Epithelial cell of esophagus (primary cell): ENCODE data around the gene IVD.

Source experiments
- DNase-seq: peaks from one replicate; pipeline ENCODE4 v3.0.0; 2010; ENCODE audit warnings: low read depth
- H3K4me3 ChIP-seq: 2 replicates; pipeline ENCODE4 v1.5.1; 2011; ENCODE audit warnings: mild to moderate bottlenecking, low read length, control low read depth
- CTCF ChIP-seq: IDR thresholded peaks from 2 replicates; pipeline ENCODE4 v1.5.1; 2011; ENCODE audit warnings: low read depth, mild to moderate bottlenecking, low read length, control low read depth, inconsistent platforms; ENCODE audit not compliant: insufficient read depth; ENCODE audit errors: missing control alignments

Gene IVD

GRCh38 chr15:40405501-40406381 is at the start of gene IVD:
TSS of gene IVD (plus strand) at chr15:40405795. CDS start at chr15:40405828, 33 bp downstream.
- TF ChIP-seq CTCF, result no peak
- DNase-seq, result peak; percentile 90
- H3K4me3 ChIP-seq, result peak within 1 kb of the TSS; percentile 42

- TF ChIP-seq CTCF, result no peak
- DNase-seq, result no peak
- H3K4me3 ChIP-seq, result no peak overlapping the region
Observed at GRCh38 chr15:40355976-40356585, 49.5 kb upstream of the IVD start.

GRCh38 chr15:40357246-40357645 is 48.3 kb upstream of the IVD start:
- no peak for TF ChIP-seq CTCF
- no peak for DNase-seq
- H3K4me3 ChIP-seq, result no peak overlapping the region

GRCh38 chr15:40357723-40358470 is 47.7 kb upstream of the IVD start, which contains the start of gene DISP2:
TSS of gene DISP2 (plus strand) at chr15:40358219. CDS start at chr15:40358322, 103 bp downstream.
- TF ChIP-seq CTCF, result no peak
- DNase-seq, result peak; percentile 80
- H3K4me3 ChIP-seq, result peak within 1 kb of the TSS; percentile 40

- H3K4me3 ChIP-seq, result peak overlapping the region; percentile 28
- DNase-seq, result no peak
- TF ChIP-seq CTCF, result no peak
Observed at GRCh38 chr15:40358471-40359353, 46.9 kb upstream of the IVD start.

GRCh38 chr15:40360015-40360414 is 45.6 kb upstream of the IVD start:
- TF ChIP-seq CTCF, result no peak
- H3K4me3 ChIP-seq, result no peak overlapping the region
- DNase-seq, result peak; percentile 82
